ENCODE data around the gene VHLL.

VHLL gene

DNA sequence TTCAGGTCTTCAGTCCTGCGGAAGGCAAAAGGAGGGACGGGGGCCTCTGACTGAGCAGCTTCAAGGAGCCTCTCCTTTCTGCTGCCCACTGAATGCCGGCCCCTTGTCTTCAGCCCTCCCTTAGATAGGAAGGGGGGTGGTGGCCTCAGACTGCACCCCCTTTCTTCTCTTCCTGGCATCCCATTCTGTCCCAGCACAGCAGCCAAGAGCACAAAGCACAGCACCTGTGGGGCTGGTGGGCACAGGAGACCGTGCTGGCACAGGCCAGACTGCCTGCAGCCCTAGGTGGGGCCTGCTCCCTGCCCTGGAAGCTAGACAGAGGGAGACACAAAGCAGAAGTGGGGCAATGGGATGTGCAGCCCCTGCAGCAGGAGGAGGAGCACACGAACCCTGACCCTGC is 49.5 kb downstream of the VHLL start:
- no peak for DNase-seq

Measured in activated gamma-delta T cell (primary cell).